KOPT-K1 (cell line): ENCODE measurements around the gene CFAP97D1.

Experiments
- H3K27ac ChIP-seq: fragments of 200-600 bp; sonication (generic); 2 replicates; pipeline ENCODE4 v1.5.1; 2016; ENCODE audit warnings: antibody characterized with exemption, mild to moderate bottlenecking, low read depth, low read length; ENCODE audit not compliant: poor library complexity, severe bottlenecking
- H3K36me3 ChIP-seq: fragments of 200-600 bp; sonication (generic); 2 replicates; pipeline ENCODE4 v1.5.1; 2017; ENCODE audit warnings: antibody characterized with exemption, mild to moderate bottlenecking, low read length, moderate library complexity; ENCODE audit not compliant: insufficient read depth
- H3K9me3 ChIP-seq: fragments of 200-600 bp; sonication (generic); 2 replicates; pipeline ENCODE4 v1.5.1; 2017; ENCODE audit warnings: antibody characterized with exemption, low read length, mild to moderate bottlenecking; ENCODE audit not compliant: insufficient read depth, poor library complexity, severe bottlenecking

The CFAP97D1 gene

GRCh38 chr17:43780135-43780534 lies at the start of gene CFAP97D1:
CFAP97D1 (plus strand) TSS chr17:43780435; CDS start chr17:43780463, 28 bp downstream.
- H3K27ac ChIP-seq = no peak within 1 kb of the TSS
- no peaks in the 10 kb centered on the region for H3K36me3 ChIP-seq
- no peaks in the 10 kb centered on the region for H3K9me3 ChIP-seq

GRCh38 chr17:43732958-43733357 lies 47.3 kb upstream of the CFAP97D1 start:
- Histone ChIP-seq H3K9me3 (peaks cover 18% of the 10 kb centered on the region), H3K36me3 (no peaks in the 10 kb centered on the region), H3K27ac (no peak overlapping the region)

GRCh38 chr17:43733956-43734355 lies 46.3 kb upstream of the CFAP97D1 start:
- peaks cover 18% of the 10 kb centered on the region for H3K9me3 ChIP-seq
- H3K36me3 ChIP-seq = no peaks in the 10 kb centered on the region
- H3K27ac ChIP-seq = no peak overlapping the region

- peaks cover 18% of the 10 kb centered on the region for H3K9me3 ChIP-seq
- H3K27ac ChIP-seq = no peak overlapping the region
- H3K36me3 ChIP-seq = no peaks in the 10 kb centered on the region
Observed at GRCh38 chr17:43734376-43734775, 45.9 kb upstream of the CFAP97D1 start.

GRCh38 chr17:43736389-43736788 lies 43.8 kb upstream of the CFAP97D1 start:
- H3K36me3 ChIP-seq = no peaks in the 10 kb centered on the region
- no peak overlapping the region for H3K27ac ChIP-seq
- peaks cover 18% of the 10 kb centered on the region for H3K9me3 ChIP-seq

- peaks cover 17% of the 10 kb centered on the region for H3K9me3 ChIP-seq
- H3K36me3 ChIP-seq = no peaks in the 10 kb centered on the region
- H3K27ac ChIP-seq = no peak overlapping the region
Observed at GRCh38 chr17:43737722-43738121, 42.5 kb upstream of the CFAP97D1 start.

- H3K36me3 ChIP-seq = no peaks in the 10 kb centered on the region
- H3K9me3 ChIP-seq = no peaks in the 10 kb centered on the region
- no peak overlapping the region for H3K27ac ChIP-seq
Observed at GRCh38 chr17:43740541-43740940, 39.7 kb upstream of the CFAP97D1 start.

- Histone ChIP-seq H3K36me3 (no peaks in the 10 kb centered on the region), H3K27ac (no peak overlapping the region), H3K9me3 (no peaks in the 10 kb centered on the region)
Observed at GRCh38 chr17:43741636-43742035, 38.6 kb upstream of the CFAP97D1 start.

DNA sequence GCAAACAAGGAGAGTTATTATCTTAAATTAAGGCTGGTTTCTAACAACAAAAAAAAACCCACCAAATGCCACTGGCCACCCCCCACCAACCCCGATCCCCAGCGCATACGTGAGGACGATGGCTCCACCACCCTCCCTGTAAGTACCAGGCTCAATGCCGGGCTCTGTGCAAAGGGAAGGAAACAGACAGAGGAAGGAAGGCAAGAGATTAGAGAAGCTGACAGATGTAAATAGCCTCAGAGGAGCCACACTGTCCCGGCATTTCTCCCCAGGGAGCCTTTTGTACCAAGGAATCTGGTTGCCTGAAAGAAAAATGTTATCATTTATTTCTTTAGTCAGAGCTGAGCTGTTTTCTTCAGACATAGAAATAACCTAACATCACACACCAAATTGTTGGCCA lies 34.7 kb upstream of the CFAP97D1 start:
- Histone ChIP-seq H3K9me3 (no peaks in the 10 kb centered on the region), H3K36me3 (no peaks in the 10 kb centered on the region), H3K27ac (no peak overlapping the region)

GRCh38 chr17:43750153-43750552 lies 30.1 kb upstream of the CFAP97D1 start:
- H3K27ac ChIP-seq = no peak overlapping the region
- H3K9me3 ChIP-seq = no peaks in the 10 kb centered on the region
- no peaks in the 10 kb centered on the region for H3K36me3 ChIP-seq

DNA sequence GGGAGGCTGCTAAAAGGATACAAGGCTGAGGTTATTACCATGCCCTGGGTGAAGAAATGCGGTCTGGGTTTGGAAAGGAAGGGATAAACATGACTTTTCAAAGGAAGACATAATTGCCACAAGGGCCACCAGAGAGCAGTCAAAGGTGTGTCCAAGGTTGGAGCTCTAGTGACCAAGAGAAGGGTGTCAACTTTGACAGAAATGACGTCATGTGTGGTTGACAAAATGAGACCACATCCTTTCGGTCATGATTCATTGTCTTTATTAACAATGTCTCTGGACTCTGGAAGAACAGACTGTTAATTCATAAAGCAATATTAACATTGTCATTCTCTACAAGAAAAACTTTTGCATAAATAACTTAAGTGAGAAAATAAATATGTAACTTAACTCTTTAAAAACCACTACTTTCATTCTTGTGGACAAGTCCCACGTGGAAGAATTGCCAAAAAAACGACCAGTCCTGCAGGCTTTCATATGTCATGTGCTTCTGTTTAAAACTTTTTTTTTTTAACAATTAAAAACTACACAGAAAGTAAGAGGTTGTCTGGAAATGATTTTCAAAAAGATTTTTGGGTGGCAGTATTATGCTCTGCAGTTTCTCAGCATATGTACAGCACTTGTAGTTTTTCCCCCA lies 26.6 kb upstream of the CFAP97D1 start:
- H3K9me3 ChIP-seq = no peaks in the 10 kb centered on the region
- no peak overlapping the region for H3K27ac ChIP-seq
- H3K36me3 ChIP-seq = no peaks in the 10 kb centered on the region

DNA sequence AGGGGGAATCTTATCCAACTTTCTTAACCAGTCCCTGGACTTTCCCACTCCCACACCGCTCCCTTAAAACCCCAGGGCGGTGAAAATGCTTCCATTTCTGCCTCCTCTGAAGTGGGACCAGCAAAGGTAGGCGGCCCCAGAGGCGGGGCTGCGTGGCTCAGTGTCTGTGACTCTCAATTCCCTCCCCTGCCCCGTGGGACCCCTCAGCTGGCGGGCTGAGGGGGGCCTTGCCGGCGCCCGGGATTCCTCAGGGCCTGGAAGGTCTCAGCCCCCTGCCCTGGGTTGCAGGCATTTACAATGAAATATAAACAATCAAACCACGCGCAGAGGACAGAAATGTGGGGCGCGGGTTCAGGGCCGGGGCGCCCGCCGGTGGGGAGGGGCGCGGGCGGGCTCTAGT lies 25.3 kb upstream of the CFAP97D1 start:
- no peak overlapping the region for H3K27ac ChIP-seq
- no peaks in the 10 kb centered on the region for H3K36me3 ChIP-seq
- no peaks in the 10 kb centered on the region for H3K9me3 ChIP-seq

- no peaks in the 10 kb centered on the region for H3K9me3 ChIP-seq
- H3K36me3 ChIP-seq = no peaks in the 10 kb centered on the region
- H3K27ac ChIP-seq = no peak overlapping the region
Observed at GRCh38 chr17:43755389-43755875, 24.8 kb upstream of the CFAP97D1 start.

DNA sequence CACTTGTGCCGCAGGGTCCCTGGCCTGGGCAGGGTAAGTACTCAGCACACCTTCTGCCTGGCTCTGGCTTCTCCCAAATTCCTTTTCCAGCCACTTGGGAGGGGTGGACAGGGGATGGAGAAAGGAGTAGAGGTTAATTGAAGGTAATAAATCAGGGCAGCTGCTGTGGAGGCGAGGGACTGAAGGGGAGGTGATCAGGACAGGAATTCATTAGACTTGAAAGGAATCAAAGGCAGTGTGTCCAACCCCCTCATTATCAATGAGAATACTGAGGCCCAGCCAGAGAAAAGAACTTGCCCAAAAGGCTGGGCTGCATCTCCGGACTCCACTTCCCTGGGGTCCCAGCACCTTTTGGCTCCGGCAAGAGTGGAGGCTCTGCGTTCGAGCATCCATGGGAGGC lies 24.0 kb upstream of the CFAP97D1 start:
- no peaks in the 10 kb centered on the region for H3K9me3 ChIP-seq
- no peaks in the 10 kb centered on the region for H3K36me3 ChIP-seq
- no peak overlapping the region for H3K27ac ChIP-seq

DNA sequence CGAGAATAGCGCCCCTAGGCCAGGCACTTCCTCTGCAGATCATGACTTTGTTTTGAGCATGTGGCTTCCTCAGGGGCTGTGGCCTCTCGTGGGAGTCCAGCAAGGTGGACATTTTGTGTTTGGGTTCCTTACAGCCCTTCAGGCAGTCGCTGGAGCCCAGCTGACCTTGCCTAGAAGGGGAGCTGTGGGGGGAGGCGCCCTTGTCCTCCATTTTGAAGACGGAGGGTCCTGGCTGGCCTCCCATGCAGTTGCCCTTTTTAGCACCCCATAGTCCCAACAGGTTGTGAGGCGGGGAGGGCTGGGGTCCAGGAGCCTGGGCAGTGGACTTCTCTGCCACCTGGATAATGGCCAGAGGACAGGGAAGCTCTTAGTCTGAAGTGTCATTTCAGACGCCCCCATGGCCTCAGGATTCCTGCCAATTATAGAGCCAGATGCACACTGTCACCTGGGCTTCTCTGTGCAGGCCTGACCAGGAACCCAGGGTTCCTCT lies 23.0 kb upstream of the CFAP97D1 start:
- Histone ChIP-seq H3K9me3 (no peaks in the 10 kb centered on the region), H3K36me3 (no peaks in the 10 kb centered on the region), H3K27ac (no peak overlapping the region)

- Histone ChIP-seq H3K27ac (no peak overlapping the region), H3K36me3 (no peaks in the 10 kb centered on the region), H3K9me3 (no peaks in the 10 kb centered on the region)
Observed at GRCh38 chr17:43758086-43758485, 22.1 kb upstream of the CFAP97D1 start.
